Neural progenitor cell (in vitro differentiated cells): ENCODE data around the gene RPN1. TPM values are rescaled to one million over a fixed set of nuclear protein-coding genes. Genes with fewer than 3 reads are reported as not detected.

ENCODE experiments used
- DNase-seq: peaks from one replicate; pipeline ENCODE4 v3.0.0-alpha.2; 2016; ENCODE audit warnings: low spot score
- H2AFZ ChIP-seq: fragments of 200-600 bp; sonication (generic); replicated peaks from 2 replicates; pipeline ENCODE4 v1.6.1; 2016; ENCODE audit warnings: antibody characterized with exemption
- H3F3A ChIP-seq: fragments of 200-600 bp; sonication (generic); 2 replicates; pipeline ENCODE4 v1.6.1; 2016; ENCODE audit warnings: antibody characterized with exemption, low read depth
- H3K27ac ChIP-seq: fragments of 200-600 bp; sonication (generic); 2 replicates; pipeline ENCODE4 v1.5.1; 2016; ENCODE audit warnings: mild to moderate bottlenecking
- H3K27me3 ChIP-seq: fragments of 200-600 bp; sonication (generic); 2 replicates; pipeline ENCODE4 v1.6.1; 2016; ENCODE audit warnings: mild to moderate bottlenecking, moderate library complexity
- H3K36me3 ChIP-seq: fragments of 200-600 bp; sonication (generic); 2 replicates; pipeline ENCODE4 v1.5.1; 2016
- H3K4me1 ChIP-seq: fragments of 200-600 bp; sonication (generic); 2 replicates; pipeline ENCODE4 v1.6.1; 2016; ENCODE audit warnings: mixed run types
- H3K4me2 ChIP-seq: fragments of 200-600 bp; sonication (generic); 2 replicates; pipeline ENCODE4 v1.6.1; 2016
- H3K4me3 ChIP-seq: fragments of 200-600 bp; sonication (generic); 2 replicates; pipeline ENCODE4 v1.5.1; 2016
- H3K79me2 ChIP-seq: fragments of 200-600 bp; sonication (generic); 2 replicates; pipeline ENCODE4 v1.6.1; 2016; ENCODE audit warnings: low read depth
- H3K9ac ChIP-seq: fragments of 200-600 bp; sonication (generic); 2 replicates; pipeline ENCODE4 v1.6.1; 2016
- H3K9me3 ChIP-seq: fragments of 200-600 bp; sonication (generic); 2 replicates; pipeline ENCODE4 v1.5.1; 2016; ENCODE audit warnings: low read depth
- H4K20me1 ChIP-seq: fragments of 200-600 bp; sonication (generic); 2 replicates; pipeline ENCODE4 v1.6.1; 2016; ENCODE audit warnings: low read depth
- H3K27ac Mint-ChIP-seq: 3 replicates; pipeline ENCODE4 v1.8.0; 2021; ENCODE audit warnings: mixed read lengths
- H3K27me3 Mint-ChIP-seq: 2 replicates; pipeline ENCODE4 v1.8.0; 2022; ENCODE audit warnings: low read depth, mild to moderate bottlenecking, inconsistent platforms, moderate library complexity, mixed read lengths; ENCODE audit not compliant: insufficient read depth
- H3K36me3 Mint-ChIP-seq: 3 replicates; pipeline ENCODE4 v1.8.0; 2021; ENCODE audit warnings: mixed read lengths
- H3K4me1 Mint-ChIP-seq: 3 replicates; pipeline ENCODE4 v1.8.0; 2021; ENCODE audit warnings: mixed read lengths
- H3K4me3 Mint-ChIP-seq: 3 replicates; pipeline ENCODE4 v1.8.0; 2021; ENCODE audit warnings: mild to moderate bottlenecking, moderate library complexity, mixed read lengths
- H3K9me3 Mint-ChIP-seq: 3 replicates; pipeline ENCODE4 v1.8.0; 2020; ENCODE audit warnings: mixed read lengths
- EZH2 ChIP-seq: fragments of 200-600 bp; sonication (generic); IDR thresholded peaks from 2 replicates; pipeline ENCODE4 v1.6.1; 2017; ENCODE audit warnings: antibody characterized with exemption, mild to moderate bottlenecking, moderate library complexity
- EZH2phosphoT487 ChIP-seq: fragments of 200-600 bp; sonication (generic); IDR thresholded peaks from 2 replicates; pipeline ENCODE4 v1.6.1; 2017; ENCODE audit warnings: antibody characterized with exemption
- total RNA-seq: library from RNA; depleted of rRNA; stranded (reverse); fragments of >200 nt; gene quantifications from 2 replicates; pipeline ENCODE4 v1.2.3, GENCODE V29; 2015; ENCODE audit warnings: low replicate concordance
- TF ChIP-seq, protein P1 (sequence below): fragments of 200-600 bp; sonication (generic); IDR thresholded peaks from 2 replicates; pipeline ENCODE4 v1.5.1; 2017; ENCODE audit warnings: antibody characterized with exemption, mild to moderate bottlenecking

The RPN1 gene
- total RNA-seq, result 186 and 214 TPM in 2 replicates

DNA sequence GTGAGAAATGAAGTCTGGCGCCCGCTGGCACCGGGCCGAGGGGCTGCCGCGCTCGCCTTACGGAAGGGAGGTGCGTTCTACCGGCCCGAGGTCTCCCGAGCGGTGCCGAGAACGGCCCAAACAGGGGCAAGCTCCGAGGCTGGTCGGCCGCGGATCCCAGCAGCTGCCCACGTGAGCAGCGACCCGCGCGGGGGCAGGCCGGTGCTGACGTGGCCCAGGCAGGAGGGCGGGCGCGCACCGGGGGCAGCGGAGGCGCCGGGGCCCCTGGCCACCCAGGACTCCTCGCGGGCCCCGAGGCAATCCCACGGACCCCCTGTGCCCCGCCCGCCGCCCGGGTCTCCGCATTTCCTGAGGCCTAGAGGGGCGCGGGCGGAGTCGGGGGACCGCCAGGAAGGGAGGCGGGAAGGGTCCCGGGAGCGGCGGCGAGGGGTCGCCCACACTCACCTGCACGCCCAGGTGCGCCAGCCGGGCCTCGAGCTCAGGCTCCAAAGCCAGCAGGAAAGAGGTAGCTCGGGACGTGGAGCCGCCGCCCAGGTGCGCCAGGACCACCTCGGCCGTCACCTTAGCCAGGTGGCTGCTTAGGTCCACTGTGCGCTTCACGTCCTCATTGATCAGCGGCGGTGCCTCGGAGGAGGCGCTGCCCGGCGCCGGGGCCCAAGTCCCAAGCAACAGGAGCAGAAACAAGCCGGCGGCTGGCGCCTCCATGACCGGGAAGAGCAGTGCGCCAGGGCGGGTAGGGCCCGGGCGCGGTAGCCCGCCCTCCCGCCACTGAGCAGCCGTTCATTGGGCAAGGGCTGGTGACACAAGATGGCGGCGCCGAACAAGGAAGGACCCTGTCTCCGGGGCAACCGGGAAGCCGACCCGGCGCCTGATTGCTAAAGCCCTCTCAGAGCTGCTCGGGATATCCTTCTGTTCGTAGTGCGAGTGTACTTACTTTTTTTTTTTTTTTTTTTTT lies at the start of gene RPN1:
RPN1 (minus strand) TSS at position 723 of the 955 bp plus-strand sequence; CDS start at position 705, 18 bp downstream.
- Histone ChIP-seq H3F3A (no peaks in the 10 kb centered on the region), H3K36me3 (no peaks in the 10 kb centered on the region), H3K27me3 (no peaks in the 10 kb centered on the region), H3K4me3 (peak within 1 kb of the TSS; percentile 97), H3K9ac (peak within 1 kb of the TSS; percentile 95), H2AFZ (peak within 1 kb of the TSS; percentile 83), H3K27ac (peak within 1 kb of the TSS; percentile 82), H3K4me2 (peak within 1 kb of the TSS; percentile 86), H3K79me2 (peaks cover 53% of the 10 kb centered on the region), H3K9me3 (no peaks in the 10 kb centered on the region), H4K20me1 (peaks cover 36% of the 10 kb centered on the region), H3K4me1 (peaks cover 10% of the 10 kb centered on the region)
- H3K9me3 Mint-ChIP-seq, result peaks cover 2% of the 10 kb centered on the region
- H3K4me1 Mint-ChIP-seq, result peaks cover 14% of the 10 kb centered on the region
- H3K27ac Mint-ChIP-seq, result peak within 1 kb of the TSS; percentile 81
- TF ChIP-seq, protein P1, sequence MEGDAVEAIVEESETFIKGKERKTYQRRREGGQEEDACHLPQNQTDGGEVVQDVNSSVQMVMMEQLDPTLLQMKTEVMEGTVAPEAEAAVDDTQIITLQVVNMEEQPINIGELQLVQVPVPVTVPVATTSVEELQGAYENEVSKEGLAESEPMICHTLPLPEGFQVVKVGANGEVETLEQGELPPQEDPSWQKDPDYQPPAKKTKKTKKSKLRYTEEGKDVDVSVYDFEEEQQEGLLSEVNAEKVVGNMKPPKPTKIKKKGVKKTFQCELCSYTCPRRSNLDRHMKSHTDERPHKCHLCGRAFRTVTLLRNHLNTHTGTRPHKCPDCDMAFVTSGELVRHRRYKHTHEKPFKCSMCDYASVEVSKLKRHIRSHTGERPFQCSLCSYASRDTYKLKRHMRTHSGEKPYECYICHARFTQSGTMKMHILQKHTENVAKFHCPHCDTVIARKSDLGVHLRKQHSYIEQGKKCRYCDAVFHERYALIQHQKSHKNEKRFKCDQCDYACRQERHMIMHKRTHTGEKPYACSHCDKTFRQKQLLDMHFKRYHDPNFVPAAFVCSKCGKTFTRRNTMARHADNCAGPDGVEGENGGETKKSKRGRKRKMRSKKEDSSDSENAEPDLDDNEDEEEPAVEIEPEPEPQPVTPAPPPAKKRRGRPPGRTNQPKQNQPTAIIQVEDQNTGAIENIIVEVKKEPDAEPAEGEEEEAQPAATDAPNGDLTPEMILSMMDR, result no peak
- no peak for TF ChIP-seq EZH2phosphoT487
- TF ChIP-seq EZH2, result peak; percentile 10
- DNase-seq, result peak; percentile 97
- H3K4me3 Mint-ChIP-seq, result peak within 1 kb of the TSS; percentile 91
- H3K27me3 Mint-ChIP-seq, result peaks cover 7% of the 10 kb centered on the region
- H3K36me3 Mint-ChIP-seq, result no peaks in the 10 kb centered on the region

DNA sequence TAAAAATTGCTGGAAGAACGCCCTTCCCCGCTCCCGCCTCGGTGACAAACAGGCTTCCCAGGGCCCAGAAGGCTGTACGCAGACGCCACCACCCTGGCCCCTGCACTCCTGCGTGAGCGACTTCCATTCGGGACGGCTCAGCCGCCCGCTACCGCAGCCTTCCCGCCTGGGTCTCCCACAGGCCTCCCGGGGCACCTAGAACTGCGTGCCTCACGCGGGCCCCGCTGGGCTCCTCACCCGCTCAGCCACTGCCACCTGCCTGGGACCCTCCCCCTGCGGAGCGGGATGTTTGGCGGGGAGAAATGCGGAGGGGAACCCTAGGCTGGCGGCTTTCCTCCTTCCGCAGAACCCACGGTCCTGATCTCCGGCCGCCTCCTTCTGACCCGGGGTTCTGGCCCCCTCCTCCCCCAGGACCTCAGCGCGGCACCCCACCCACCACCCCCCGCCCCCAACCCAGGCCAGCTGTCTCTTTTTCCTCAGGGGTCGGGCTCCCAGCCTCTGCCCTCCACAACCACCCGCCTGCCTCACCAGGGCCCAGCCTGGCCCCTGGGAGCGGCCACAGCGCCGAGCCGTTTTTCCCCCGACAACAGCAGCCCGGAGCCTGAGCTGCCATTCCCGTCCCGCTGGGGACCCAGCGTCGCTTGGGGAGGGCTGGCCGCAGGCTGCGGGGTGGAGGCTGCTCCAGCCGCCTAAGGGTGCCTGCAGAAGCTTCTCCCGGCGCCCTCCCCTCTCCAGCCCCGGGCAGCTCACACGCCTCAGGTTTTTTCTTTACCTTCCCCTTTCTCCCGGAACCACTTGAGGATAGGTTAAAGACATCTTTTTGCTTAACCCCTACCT lies 47.8 kb upstream of the RPN1 start:
- no peak overlapping the region for H3K27ac Mint-ChIP-seq
- no peak overlapping the region for H3K27ac ChIP-seq
- no peaks in the 10 kb centered on the region for H3K9me3 ChIP-seq
- H3F3A ChIP-seq, result no peaks in the 10 kb centered on the region
- peaks cover 14% of the 10 kb centered on the region for H3K27me3 ChIP-seq
- peak overlapping the region; percentile 77 for H3K4me2 ChIP-seq
- H3K4me3 Mint-ChIP-seq, result no peak overlapping the region
- DNase-seq, result peak; percentile 56
- H3K79me2 ChIP-seq, result no peaks in the 10 kb centered on the region
- no peaks in the 10 kb centered on the region for H3K36me3 ChIP-seq
- no peaks in the 10 kb centered on the region for H3K27me3 Mint-ChIP-seq
- H3K4me3 ChIP-seq, result peak overlapping the region; percentile 54
- peaks cover 13% of the 10 kb centered on the region for H3K4me1 Mint-ChIP-seq
- no peaks in the 10 kb centered on the region for H4K20me1 ChIP-seq
- no peaks in the 10 kb centered on the region for H3K4me1 ChIP-seq
- H2AFZ ChIP-seq, result peak overlapping the region; percentile 99
- no peaks in the 10 kb centered on the region for H3K36me3 Mint-ChIP-seq
- H3K9me3 Mint-ChIP-seq, result no peaks in the 10 kb centered on the region
- TF ChIP-seq, protein P1, result no peak
- TF ChIP-seq EZH2phosphoT487 (no peak), EZH2 (no peak)
- H3K9ac ChIP-seq, result peak overlapping the region; percentile 37

DNA sequence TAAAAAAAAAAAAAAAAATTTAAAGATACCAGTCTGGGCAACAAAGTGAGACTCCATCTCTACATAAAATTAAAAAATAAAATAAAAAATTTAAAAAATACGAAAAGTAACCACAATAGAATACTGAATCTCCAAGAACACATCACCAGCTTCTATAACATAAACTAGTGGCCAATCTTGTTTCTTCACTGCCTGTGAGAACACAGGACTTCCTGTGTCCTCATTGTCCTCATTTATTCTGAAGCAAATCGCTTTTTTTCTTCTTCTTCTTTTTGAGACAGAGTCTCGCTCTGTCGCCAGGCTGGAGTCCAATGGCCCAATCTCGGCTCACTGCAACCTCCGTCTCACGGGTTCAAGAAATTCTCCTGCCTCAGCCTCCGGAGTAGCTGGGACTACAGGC lies 46.7 kb upstream of the RPN1 start:
- Mint-ChIP-seq H3K9me3 (no peaks in the 10 kb centered on the region), H3K36me3 (no peaks in the 10 kb centered on the region), H3K27me3 (no peaks in the 10 kb centered on the region), H3K27ac (no peak overlapping the region), H3K4me1 (peaks cover 12% of the 10 kb centered on the region), H3K4me3 (no peak overlapping the region)
- no peak for DNase-seq
- TF ChIP-seq, protein P1, result no peak
- no peak for TF ChIP-seq EZH2
- TF ChIP-seq EZH2phosphoT487, result no peak
- Histone ChIP-seq H2AFZ (no peak overlapping the region), H3K9ac (no peak overlapping the region), H3K27ac (no peak overlapping the region), H4K20me1 (no peaks in the 10 kb centered on the region), H3K4me3 (no peak overlapping the region), H3K79me2 (no peaks in the 10 kb centered on the region), H3K9me3 (no peaks in the 10 kb centered on the region), H3K27me3 (peaks cover 14% of the 10 kb centered on the region), H3K4me1 (no peaks in the 10 kb centered on the region), H3K4me2 (no peak overlapping the region), H3F3A (no peaks in the 10 kb centered on the region), H3K36me3 (no peaks in the 10 kb centered on the region)
